HG03575 (cell line): ENCODE measurements around the gene GUCD1.
"Not testable (repeated sequence)": the region's sequence is repeated elsewhere in the genome, so short reads cannot be mapped to it uniquely, and the experiment has no call there.

Experiments used
- ATAC-seq: cut with Tn5 transposase; IDR thresholded peaks from one replicate; pipeline ENCODE4 v1.9.1; 2021; ENCODE audit not compliant: unreplicated experiment, insufficient number of reproducible peaks, low FRiP score; ENCODE audit errors: extremely low read depth

The GUCD1 gene

GRCh38 chr22:24541681-24542515 is 13.0 kb downstream of the GUCD1 start:
- ATAC-seq, result no peak

- ATAC-seq, result no peak
Observed at GRCh38 chr22:24540470-24540869, 14.5 kb downstream of the GUCD1 start.

- no peak for ATAC-seq
Observed at GRCh38 chr22:24536089-24536488, 18.8 kb downstream of the GUCD1 start.

GRCh38 chr22:24535348-24535747 is 19.6 kb downstream of the GUCD1 start:
- no peak for ATAC-seq

GRCh38 chr22:24532075-24532474 is 22.9 kb downstream of the GUCD1 start:
- ATAC-seq, result no peak

- ATAC-seq, result not testable (repeated sequence)
Observed at GRCh38 chr22:24530968-24531367, 24.0 kb downstream of the GUCD1 start.

- ATAC-seq, result no peak
Observed at GRCh38 chr22:24529898-24530297, 25.0 kb downstream of the GUCD1 start.

- ATAC-seq, result no peak
Observed at GRCh38 chr22:24526191-24526590, 28.7 kb downstream of the GUCD1 start.

GRCh38 chr22:24525416-24526037 is 29.4 kb downstream of the GUCD1 start:
- no peak for ATAC-seq

- no peak for ATAC-seq
Observed at GRCh38 chr22:24523873-24524272, 31.1 kb downstream of the GUCD1 start.

- ATAC-seq, result no peak
Observed at GRCh38 chr22:24521791-24522245, 33.1 kb downstream of the GUCD1 start.

- ATAC-seq, result no peak
Observed at GRCh38 chr22:24519496-24519895, 35.4 kb downstream of the GUCD1 start.

- ATAC-seq, result no peak
Observed at GRCh38 chr22:24518771-24519485, 36.0 kb downstream of the GUCD1 start.

GRCh38 chr22:24518228-24518627 is 36.7 kb downstream of the GUCD1 start:
- ATAC-seq, result no peak

- ATAC-seq, result no peak
Observed at GRCh38 chr22:24517446-24517845, 37.5 kb downstream of the GUCD1 start.

GRCh38 chr22:24516301-24516737 is 38.6 kb downstream of the GUCD1 start:
- no peak for ATAC-seq

GRCh38 chr22:24515027-24515338 is 40.0 kb downstream of the GUCD1 start:
- ATAC-seq, result no peak

GRCh38 chr22:24514241-24515026 is 40.5 kb downstream of the GUCD1 start:
- ATAC-seq, result no peak
